ENCODE measurements around the gene NCBP3.

The NCBP3 gene

DNA sequence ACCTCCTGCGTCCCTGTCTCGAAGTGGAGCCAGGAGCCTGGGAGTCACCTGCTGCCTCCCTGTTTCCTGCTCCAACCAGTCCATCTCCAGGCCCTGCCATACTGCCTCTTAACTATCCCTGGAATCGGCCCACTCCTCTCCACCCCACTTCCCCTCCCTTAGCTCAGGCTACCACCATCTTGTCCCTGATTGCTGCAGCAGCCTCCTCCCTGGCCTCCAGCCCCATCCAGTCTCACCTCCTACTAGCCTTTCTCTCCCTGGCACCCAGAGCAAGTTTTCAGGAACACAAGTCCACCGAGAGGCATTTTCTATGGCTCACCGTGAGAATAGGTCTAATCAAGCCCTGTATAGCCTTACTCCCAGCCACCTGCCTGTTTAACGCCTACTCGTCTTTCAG lies 47.7 kb upstream of the NCBP3 start:
- no peaks in the 10 kb centered on the region for H3K79me1 ChIP-seq (replicated peaks; ENCODE audit: low read length, poor library complexity, severe bottlenecking)
- H2AFZ ChIP-seq (ENCODE audit: low read depth, low read length), result peak overlapping the region; percentile 96
- peak overlapping the region; percentile 64 to 74 for H3K4me3 ChIP-seq (ENCODE audit: insufficient read depth in 1 of 2, low read depth in 1 of 2, low read length in 2 of 2)
- H4K8ac ChIP-seq (ENCODE audit: low read length), result peak overlapping the region; percentile 92
- peak overlapping the region; percentile 66 for H4K91ac ChIP-seq (ENCODE audit: low read length)
- H3K27ac ChIP-seq (ENCODE audit: low read length, poor library complexity, severe bottlenecking), result no peak overlapping the region
- H3K4me2 ChIP-seq (ENCODE audit: low read length, poor library complexity, severe bottlenecking), result peak overlapping the region; percentile 85
- peaks cover 48% of the 10 kb centered on the region for H3K4me1 ChIP-seq (ENCODE audit: control insufficient read depth, insufficient read depth, low read depth, low read length)
- no peak for DNase-seq
- H3K4ac ChIP-seq (ENCODE audit: low read depth in 1 of 2, low read length in 2 of 2), result peak overlapping the region; percentile 3 to 62
- H2BK5ac ChIP-seq (ENCODE audit: low read depth, low read length, poor library complexity, severe bottlenecking), result no peak overlapping the region
- H3K23ac ChIP-seq (ENCODE audit: low read length in 2 of 2), result no peak overlapping the region
- 87% methylated on average over 7 of the region's 7 CpGs for WGBS
- H2BK15ac ChIP-seq (ENCODE audit: low read depth, poor library complexity, severe bottlenecking), result peak overlapping the region; percentile 4
- peak overlapping the region in 1 of 2 experiments; percentile 96 for H3K18ac ChIP-seq (ENCODE audit: low read depth in 1 of 2, low read length in 2 of 2)
- no peak overlapping the region for H2AK5ac ChIP-seq (ENCODE audit: low read length, severe bottlenecking)
- H3K9me3 ChIP-seq (ENCODE audit: control insufficient read depth, low read length), result no peaks in the 10 kb centered on the region
- H3K27me3 ChIP-seq (ENCODE audit: control insufficient read depth in 1 of 2, insufficient read depth in 1 of 2, low read length in 2 of 2), result peaks cover 0 to 2% of the 10 kb centered on the region in 2 experiments
- peaks cover 0 to 3% of the 10 kb centered on the region in 2 experiments for H3K36me3 ChIP-seq (ENCODE audit: control insufficient read depth in 1 of 2, insufficient read depth in 2 of 2, low read depth in 1 of 2, low read length in 2 of 2)
- H2BK12ac ChIP-seq (ENCODE audit: low read length in 2 of 2), result peak overlapping the region; percentile 74 to 83
- H2BK120ac ChIP-seq (ENCODE audit: low read depth, low read length), result no peak overlapping the region
- H3K9ac ChIP-seq (ENCODE audit: low read length), result peak overlapping the region; percentile 48
- H3K14ac ChIP-seq (ENCODE audit: low read length in 2 of 2), result peak overlapping the region in 1 of 2 experiments; percentile 3

DNA sequence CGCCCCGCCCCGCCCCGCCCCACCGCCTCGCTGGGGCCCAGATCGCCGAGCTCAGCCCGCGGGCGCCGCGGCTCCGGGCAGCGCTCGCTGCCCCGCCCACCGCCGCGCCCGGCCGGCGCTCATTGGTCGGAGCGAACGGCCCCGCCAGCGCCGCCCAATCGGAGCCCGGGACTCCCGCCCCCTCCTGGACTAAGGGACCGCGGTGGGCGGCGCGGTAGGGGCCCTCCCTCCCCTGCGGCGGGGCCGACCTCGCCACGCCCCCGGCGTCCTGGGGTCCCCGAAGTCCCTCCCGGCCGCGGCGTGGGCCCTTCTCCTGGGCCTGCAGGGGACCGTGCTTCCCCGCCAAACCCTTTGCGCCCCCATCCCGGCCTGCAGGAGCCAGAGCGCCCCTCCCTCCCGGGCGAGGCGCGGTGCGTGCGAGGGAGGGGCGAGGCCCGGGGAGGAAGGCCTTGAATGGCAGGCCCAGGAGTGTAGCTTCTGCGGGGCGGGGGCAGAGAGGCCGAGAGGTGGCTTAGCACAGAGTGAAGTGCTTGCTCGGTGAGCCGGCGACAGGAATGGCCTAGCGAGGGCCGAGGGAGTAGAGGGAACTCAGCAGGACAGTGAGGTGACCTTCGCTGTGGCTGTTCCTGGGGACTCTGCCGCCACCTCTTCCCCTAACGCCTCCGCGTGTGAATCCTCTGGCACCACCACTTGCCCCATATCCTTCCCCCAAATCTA lies 47.1 kb upstream of the NCBP3 start, which contains the start of gene CAMKK1:
Gene CAMKK1 (minus strand): TSS at position 51 of the 717 bp plus-strand sequence. CDS start 7,366 bp downstream, outside the sequence.
- peak within 1 kb of the TSS; percentile 48 for H2BK15ac ChIP-seq (ENCODE audit: low read depth, poor library complexity, severe bottlenecking)
- peak within 1 kb of the TSS; percentile 91 for H3K4me2 ChIP-seq (ENCODE audit: low read length, poor library complexity, severe bottlenecking)
- H3K36me3 ChIP-seq (ENCODE audit: control insufficient read depth in 1 of 2, insufficient read depth in 2 of 2, low read depth in 1 of 2, low read length in 2 of 2), result peaks cover 0 to 5% of the 10 kb centered on the region in 2 experiments
- H2AFZ ChIP-seq (ENCODE audit: low read depth, low read length), result peak within 1 kb of the TSS; percentile 96
- peak within 1 kb of the TSS; percentile 3 to 62 for H3K4ac ChIP-seq (ENCODE audit: low read depth in 1 of 2, low read length in 2 of 2)
- peak within 1 kb of the TSS; percentile 78 to 83 for H2BK12ac ChIP-seq (ENCODE audit: low read length in 2 of 2)
- peak within 1 kb of the TSS; percentile 92 for H4K8ac ChIP-seq (ENCODE audit: low read length)
- peak within 1 kb of the TSS; percentile 78 for H3K9ac ChIP-seq (ENCODE audit: low read length)
- peak within 1 kb of the TSS; percentile 80 to 96 for H3K18ac ChIP-seq (ENCODE audit: low read depth in 1 of 2, low read length in 2 of 2)
- peaks cover 53% of the 10 kb centered on the region for H3K4me1 ChIP-seq (ENCODE audit: control insufficient read depth, insufficient read depth, low read depth, low read length)
- DNase-seq, result peak; percentile 84
- H4K91ac ChIP-seq (ENCODE audit: low read length), result peak within 1 kb of the TSS; percentile 66
- H2BK120ac ChIP-seq (ENCODE audit: low read depth, low read length), result peak within 1 kb of the TSS; percentile 35
- H3K14ac ChIP-seq (ENCODE audit: low read length in 2 of 2), result peak within 1 kb of the TSS in 1 of 2 experiments; percentile 85
- H3K27me3 ChIP-seq (ENCODE audit: control insufficient read depth in 1 of 2, insufficient read depth in 1 of 2, low read length in 2 of 2), result no peaks in the 10 kb centered on the region
- H3K9me3 ChIP-seq (ENCODE audit: control insufficient read depth, low read length), result no peaks in the 10 kb centered on the region
- no peaks in the 10 kb centered on the region for H3K79me1 ChIP-seq (replicated peaks; ENCODE audit: low read length, poor library complexity, severe bottlenecking)
- peak within 1 kb of the TSS; percentile 74 to 76 for H3K4me3 ChIP-seq (ENCODE audit: insufficient read depth in 1 of 2, low read depth in 1 of 2, low read length in 2 of 2)
- H3K23ac ChIP-seq (ENCODE audit: low read length in 2 of 2), result peak within 1 kb of the TSS in 1 of 2 experiments; percentile 91
- peak within 1 kb of the TSS; percentile 70 for H2BK5ac ChIP-seq (ENCODE audit: low read depth, low read length, poor library complexity, severe bottlenecking)
- WGBS, result 7% methylated on average over 36 of the region's 75 CpGs
- no peak within 1 kb of the TSS for H2AK5ac ChIP-seq (ENCODE audit: low read length, severe bottlenecking)
- no peak within 1 kb of the TSS for H3K27ac ChIP-seq (ENCODE audit: low read length, poor library complexity, severe bottlenecking)

DNA sequence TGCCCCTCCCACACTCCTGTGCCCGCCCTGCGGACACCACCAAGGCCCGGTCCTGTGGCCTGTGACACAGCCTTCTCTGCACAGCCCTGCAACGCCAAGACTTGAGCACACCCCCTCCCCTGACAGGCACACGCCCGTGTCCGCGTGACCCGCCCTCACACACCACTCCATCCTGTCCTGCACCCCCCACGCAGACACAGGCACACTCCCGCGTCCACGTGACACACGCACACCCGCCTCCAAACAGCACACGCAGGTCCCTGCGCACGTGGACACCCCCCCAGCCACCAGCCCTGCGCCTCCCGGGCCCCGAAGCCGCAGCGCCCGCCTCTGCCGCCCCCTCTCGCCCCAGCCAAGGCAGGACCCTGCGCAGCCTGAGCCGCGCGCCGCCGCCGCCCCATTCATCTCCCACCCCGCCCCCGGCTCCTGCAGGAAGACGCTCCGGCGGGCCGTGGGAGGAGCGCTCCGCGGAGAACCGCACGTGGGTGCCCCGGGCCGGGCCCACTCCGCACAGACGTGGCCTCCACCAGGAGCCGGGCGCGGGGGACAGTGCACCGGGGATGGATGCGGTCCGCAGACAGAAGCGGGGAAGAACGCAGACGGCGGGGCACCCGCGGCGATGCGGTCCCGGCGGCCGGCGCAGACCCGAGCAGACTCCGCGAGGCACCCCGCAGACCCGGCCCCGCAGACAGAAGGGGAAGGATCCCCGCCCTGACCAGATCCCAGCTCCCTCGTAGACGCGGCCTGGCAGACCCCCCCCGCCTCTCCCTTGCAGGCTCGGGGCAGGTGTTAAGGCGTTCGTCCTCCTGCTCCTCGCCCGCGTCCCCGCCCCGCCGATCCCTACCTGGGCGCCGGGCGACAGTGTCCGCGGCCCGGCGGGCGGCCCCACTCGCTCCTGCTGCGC lies 46.3 kb upstream of the NCBP3 start:
- Histone ChIP-seq H3K4ac (ENCODE audit: low read depth in 1 of 2, low read length in 2 of 2) (peak overlapping the region in 1 of 2 experiments; percentile 60), H3K4me2 (ENCODE audit: low read length, poor library complexity, severe bottlenecking) (peak overlapping the region; percentile 91)

More for the DNA sequence above, 46.3 kb upstream of the NCBP3 start:
- Histone ChIP-seq H3K9me3 (ENCODE audit: control insufficient read depth, low read length) (no peaks in the 10 kb centered on the region), H2BK12ac (ENCODE audit: low read length in 2 of 2) (peak overlapping the region in 1 of 2 experiments; percentile 75), H3K4me1 (ENCODE audit: control insufficient read depth, insufficient read depth, low read depth, low read length) (peaks cover 61% of the 10 kb centered on the region), H3K27me3 (ENCODE audit: control insufficient read depth in 1 of 2, insufficient read depth in 1 of 2, low read length in 2 of 2) (no peaks in the 10 kb centered on the region), H3K36me3 (ENCODE audit: control insufficient read depth in 1 of 2, insufficient read depth in 2 of 2, low read depth in 1 of 2, low read length in 2 of 2) (peaks cover 0 to 7% of the 10 kb centered on the region in 2 experiments), H3K9ac (ENCODE audit: low read length) (peak overlapping the region; percentile 78), H2BK5ac (ENCODE audit: low read depth, low read length, poor library complexity, severe bottlenecking) (peak overlapping the region; percentile 4), H3K4me3 (ENCODE audit: insufficient read depth in 1 of 2, low read depth in 1 of 2, low read length in 2 of 2) (peak overlapping the region; percentile 74 to 76), H2BK120ac (ENCODE audit: low read depth, low read length) (peak overlapping the region; percentile 35), H3K79me1 (replicated peaks; ENCODE audit: low read length, poor library complexity, severe bottlenecking) (no peaks in the 10 kb centered on the region), H2AK5ac (ENCODE audit: low read length, severe bottlenecking) (no peak overlapping the region), H3K14ac (ENCODE audit: low read length in 2 of 2) (peak overlapping the region in 1 of 2 experiments; percentile 75), H2BK15ac (ENCODE audit: low read depth, poor library complexity, severe bottlenecking) (peak overlapping the region; percentile 48), H4K91ac (ENCODE audit: low read length) (peak overlapping the region; percentile 35), H4K8ac (ENCODE audit: low read length) (no peak overlapping the region), H3K18ac (ENCODE audit: low read depth in 1 of 2, low read length in 2 of 2) (peak overlapping the region; percentile 38 to 90), H3K27ac (ENCODE audit: low read length, poor library complexity, severe bottlenecking) (no peak overlapping the region), H3K23ac (ENCODE audit: low read length in 2 of 2) (peak overlapping the region in 1 of 2 experiments; percentile 91), H2AFZ (ENCODE audit: low read depth, low read length) (peak overlapping the region; percentile 60)
- DNase-seq, result peak; percentile 89
- 1% methylated on average over 56 of the region's 96 CpGs for WGBS
